ENCODE results near the gene PPP4R4. TPM values are rescaled to one million over a fixed set of nuclear protein-coding genes. Genes with fewer than 3 reads are reported as not detected.
"Not testable (repeated sequence)": the region's sequence is repeated elsewhere in the genome, so short reads cannot be mapped to it uniquely, and the experiment has no call there.

The PPP4R4 gene
- total RNA-seq, 3 donors from 2014 or later: 2.0 to 4.2 (median 2.8) TPM

- Mint-ChIP-seq H3K9me3 (no peaks in the 10 kb centered on the region), H3K27me3 (ENCODE audit: low read depth) (peaks cover 4% of the 10 kb centered on the region), H3K4me3 (peak overlapping the region; percentile 49), H3K36me3 (ENCODE audit: insufficient read depth) (no peaks in the 10 kb centered on the region), H3K4me1 (ENCODE audit: low read depth) (peaks cover 20% of the 10 kb centered on the region)
- DNase-seq: no peak
- ATAC-seq: peak; percentile 65 to 68
Measured at GRCh38 chr14:94180655-94181271, 6.6 kb downstream of the PPP4R4 start.

- no peak for DNase-seq
- Mint-ChIP-seq H3K4me3 (no peak overlapping the region), H3K36me3 (ENCODE audit: insufficient read depth) (no peaks in the 10 kb centered on the region), H3K4me1 (ENCODE audit: low read depth) (peaks cover 13% of the 10 kb centered on the region), H3K9me3 (no peaks in the 10 kb centered on the region), H3K27me3 (ENCODE audit: low read depth) (peaks cover 3% of the 10 kb centered on the region)
- ATAC-seq: no peak
Measured at GRCh38 chr14:94181835-94182234, 7.7 kb downstream of the PPP4R4 start.

GRCh38 chr14:94192536-94192935, 18.4 kb downstream of the PPP4R4 start:
- Mint-ChIP-seq H3K36me3 (ENCODE audit: insufficient read depth) (no peaks in the 10 kb centered on the region), H3K9me3 (peaks cover 11% of the 10 kb centered on the region), H3K4me1 (ENCODE audit: low read depth) (no peaks in the 10 kb centered on the region), H3K27me3 (ENCODE audit: low read depth) (peaks cover 18% of the 10 kb centered on the region), H3K4me3 (no peak overlapping the region)
- DNase-seq: no peak
- ATAC-seq: no peak

GRCh38 chr14:94193776-94194175, 19.7 kb downstream of the PPP4R4 start:
- Mint-ChIP-seq H3K36me3 (ENCODE audit: insufficient read depth) (no peaks in the 10 kb centered on the region), H3K9me3 (peaks cover 11% of the 10 kb centered on the region), H3K4me3 (no peak overlapping the region), H3K27me3 (ENCODE audit: low read depth) (peaks cover 19% of the 10 kb centered on the region), H3K4me1 (ENCODE audit: low read depth) (no peaks in the 10 kb centered on the region)
- DNase-seq (no peak), ATAC-seq (no peak)

- Mint-ChIP-seq H3K27me3 (ENCODE audit: low read depth) (peaks cover 20% of the 10 kb centered on the region), H3K4me1 (ENCODE audit: low read depth) (no peaks in the 10 kb centered on the region), H3K9me3 (peaks cover 20% of the 10 kb centered on the region), H3K36me3 (ENCODE audit: insufficient read depth) (no peaks in the 10 kb centered on the region), H3K4me3 (no peak overlapping the region)
- no peak for ATAC-seq
- no peak for DNase-seq
Measured at GRCh38 chr14:94196057-94196456, 21.9 kb downstream of the PPP4R4 start.

- Mint-ChIP-seq H3K9me3 (peaks cover 9% of the 10 kb centered on the region), H3K36me3 (ENCODE audit: insufficient read depth) (no peaks in the 10 kb centered on the region), H3K4me3 (no peak overlapping the region), H3K4me1 (ENCODE audit: low read depth) (no peaks in the 10 kb centered on the region), H3K27me3 (ENCODE audit: low read depth) (peaks cover 30% of the 10 kb centered on the region)
- no peak for DNase-seq
- ATAC-seq: no peak
Measured at GRCh38 chr14:94203473-94204210, 29.5 kb downstream of the PPP4R4 start.

GRCh38 chr14:94213021-94213420, 38.9 kb downstream of the PPP4R4 start:
- ATAC-seq: peak in 1 of 2 donors; percentile 53
- no peak overlapping the region for H3K4me3 Mint-ChIP-seq
- no peak for DNase-seq
- H3K4me1 Mint-ChIP-seq (ENCODE audit: low read depth): no peaks in the 10 kb centered on the region
- peaks cover 1% of the 10 kb centered on the region for H3K36me3 Mint-ChIP-seq (ENCODE audit: insufficient read depth)
- H3K27me3 Mint-ChIP-seq (ENCODE audit: low read depth): peaks cover 15% of the 10 kb centered on the region
- H3K9me3 Mint-ChIP-seq: peaks cover 6% of the 10 kb centered on the region

- H3K27me3 Mint-ChIP-seq (ENCODE audit: low read depth): peaks cover 15% of the 10 kb centered on the region
- ATAC-seq: no peak
- peaks cover 6% of the 10 kb centered on the region for H3K9me3 Mint-ChIP-seq
- H3K36me3 Mint-ChIP-seq (ENCODE audit: insufficient read depth): peaks cover 1% of the 10 kb centered on the region
- DNase-seq: no peak
- no peak overlapping the region for H3K4me3 Mint-ChIP-seq
- H3K4me1 Mint-ChIP-seq (ENCODE audit: low read depth): no peaks in the 10 kb centered on the region
Measured at GRCh38 chr14:94213741-94214140, 39.6 kb downstream of the PPP4R4 start.

GRCh38 chr14:94217116-94217515, 43.0 kb downstream of the PPP4R4 start:
- ATAC-seq (no peak), DNase-seq (no peak)
- Mint-ChIP-seq H3K36me3 (ENCODE audit: insufficient read depth) (peaks cover 1% of the 10 kb centered on the region), H3K4me3 (no peak overlapping the region), H3K4me1 (ENCODE audit: low read depth) (no peaks in the 10 kb centered on the region), H3K9me3 (peaks cover 18% of the 10 kb centered on the region), H3K27me3 (ENCODE audit: low read depth) (peaks cover 14% of the 10 kb centered on the region)

- DNase-seq; H3K36me3 Mint-ChIP-seq (ENCODE audit: insufficient read depth); H3K4me1 Mint-ChIP-seq (ENCODE audit: low read depth); ATAC-seq: not testable (repeated sequence)
- H3K9me3 Mint-ChIP-seq: peaks cover 22% of the 10 kb centered on the region
- H3K4me3 Mint-ChIP-seq: peak overlapping the region; percentile 6
- peaks cover 11% of the 10 kb centered on the region for H3K27me3 Mint-ChIP-seq (ENCODE audit: low read depth)
Measured at GRCh38 chr14:94218198-94218886, 44.2 kb downstream of the PPP4R4 start.

GRCh38 chr14:94224040-94224439, 49.9 kb downstream of the PPP4R4 start:
- DNase-seq: no peak
- no peak for ATAC-seq
- peaks cover 19% of the 10 kb centered on the region for H3K9me3 Mint-ChIP-seq
- peaks cover 2% of the 10 kb centered on the region for H3K4me1 Mint-ChIP-seq (ENCODE audit: low read depth)
- H3K36me3 Mint-ChIP-seq (ENCODE audit: insufficient read depth): no peaks in the 10 kb centered on the region
- peaks cover 2% of the 10 kb centered on the region for H3K27me3 Mint-ChIP-seq (ENCODE audit: low read depth)
- no peak overlapping the region for H3K4me3 Mint-ChIP-seq

- Mint-ChIP-seq H3K9me3 (peaks cover 16% of the 10 kb centered on the region), H3K27me3 (ENCODE audit: low read depth) (peaks cover 1% of the 10 kb centered on the region), H3K36me3 (ENCODE audit: insufficient read depth) (peaks cover 1% of the 10 kb centered on the region), H3K4me3 (no peak overlapping the region), H3K4me1 (ENCODE audit: low read depth) (peaks cover 2% of the 10 kb centered on the region)
- ATAC-seq: no peak
- DNase-seq: no peak
Measured at GRCh38 chr14:94225460-94226378, 51.6 kb downstream of the PPP4R4 start.

GRCh38 chr14:94227029-94227428, 52.9 kb downstream of the PPP4R4 start:
- H3K9me3 Mint-ChIP-seq: peaks cover 7% of the 10 kb centered on the region
- DNase-seq (no peak), ATAC-seq (no peak)
- no peaks in the 10 kb centered on the region for H3K27me3 Mint-ChIP-seq (ENCODE audit: low read depth)
- H3K4me1 Mint-ChIP-seq (ENCODE audit: low read depth): peaks cover 2% of the 10 kb centered on the region
- H3K4me3 Mint-ChIP-seq: no peak overlapping the region
- peaks cover 1% of the 10 kb centered on the region for H3K36me3 Mint-ChIP-seq (ENCODE audit: insufficient read depth)

- DNase-seq (no peak), ATAC-seq (no peak)
- Mint-ChIP-seq H3K27me3 (ENCODE audit: low read depth) (no peaks in the 10 kb centered on the region), H3K4me1 (ENCODE audit: low read depth) (peaks cover 2% of the 10 kb centered on the region), H3K9me3 (no peaks in the 10 kb centered on the region), H3K4me3 (no peak overlapping the region), H3K36me3 (ENCODE audit: insufficient read depth) (no peaks in the 10 kb centered on the region)
Measured at GRCh38 chr14:94237046-94237445, 62.9 kb downstream of the PPP4R4 start.
